Loucy (cell line): ENCODE data around the gene CTNND2.

Source experiments
- EZH2phosphoT487 ChIP-seq: fragments of 200-600 bp; IDR thresholded peaks from 2 replicates; pipeline ENCODE4 v1.6.1; 2018; ENCODE audit warnings: antibody characterized with exemption, mild to moderate bottlenecking, moderate library complexity, borderline replicate concordance
- TF ChIP-seq, protein P1 (sequence below): fragments of 200-600 bp; sonication (generic); conservative IDR thresholded peaks from 2 replicates; pipeline ENCODE4 v1.5.1; 2014; ENCODE audit warnings: mild to moderate bottlenecking, antibody characterized with exemption, low read length

GRCh38 chr5:11504065-11504885 lies 400.0 kb downstream of the CTNND2 start:
- TF ChIP-seq, protein P1, sequence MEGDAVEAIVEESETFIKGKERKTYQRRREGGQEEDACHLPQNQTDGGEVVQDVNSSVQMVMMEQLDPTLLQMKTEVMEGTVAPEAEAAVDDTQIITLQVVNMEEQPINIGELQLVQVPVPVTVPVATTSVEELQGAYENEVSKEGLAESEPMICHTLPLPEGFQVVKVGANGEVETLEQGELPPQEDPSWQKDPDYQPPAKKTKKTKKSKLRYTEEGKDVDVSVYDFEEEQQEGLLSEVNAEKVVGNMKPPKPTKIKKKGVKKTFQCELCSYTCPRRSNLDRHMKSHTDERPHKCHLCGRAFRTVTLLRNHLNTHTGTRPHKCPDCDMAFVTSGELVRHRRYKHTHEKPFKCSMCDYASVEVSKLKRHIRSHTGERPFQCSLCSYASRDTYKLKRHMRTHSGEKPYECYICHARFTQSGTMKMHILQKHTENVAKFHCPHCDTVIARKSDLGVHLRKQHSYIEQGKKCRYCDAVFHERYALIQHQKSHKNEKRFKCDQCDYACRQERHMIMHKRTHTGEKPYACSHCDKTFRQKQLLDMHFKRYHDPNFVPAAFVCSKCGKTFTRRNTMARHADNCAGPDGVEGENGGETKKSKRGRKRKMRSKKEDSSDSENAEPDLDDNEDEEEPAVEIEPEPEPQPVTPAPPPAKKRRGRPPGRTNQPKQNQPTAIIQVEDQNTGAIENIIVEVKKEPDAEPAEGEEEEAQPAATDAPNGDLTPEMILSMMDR = no peak
- no peak for TF ChIP-seq EZH2phosphoT487
